Cardiac septum (tissue), 1 donor: ENCODE measurements around the gene ATF7IP2. TPM values are rescaled to one million over a fixed set of nuclear protein-coding genes. Genes with fewer than 3 reads are reported as not detected.

Source experiments
- DNase-seq: peaks from one replicate; pipeline ENCODE4 v3.0.0-alpha.2; 2020; ENCODE audit warnings: low spot score
- intact Hi-C: fragments of 100-400 bp; cut with DNase I; formaldehyde crosslinking; loops from one replicate; pipeline ENCODE4 v1.14.0; 2022
- total RNA-seq: library from RNA; stranded (reverse); fragmentation: NEBNext Ultra II Directional; extraction: Animal tissue kit (Norgen Biotek cat#: 25700); gene quantifications from one replicate; pipeline ENCODE4 v1.2.1, GENCODE V29; 2021
- donor health status: DM: no; HTN: no; CAD: no.

ATF7IP2 gene
- total RNA-seq, 1 donor from 2014 or later: 42.3 TPM

GRCh38 chr16:10528635-10529034 is 142.8 kb downstream of the ATF7IP2 start:
- no peak for DNase-seq
- intact Hi-C loops: loop anchor here (10.0 kb wide), 1 partner anchor 296 kb away; no protein-coding TSS in a partner anchor

- no peak for DNase-seq
- intact Hi-C loops: loop anchor here (10.0 kb wide), 1 partner anchor 295 kb away; no protein-coding TSS in a partner anchor
These were observed 144.2 kb downstream of the ATF7IP2 start for GRCh38 chr16:10529895-10530669.

- intact Hi-C loops: no loop called here
These were observed 144.8 kb downstream of the ATF7IP2 start for GRCh38 chr16:10530685-10531084.

GRCh38 chr16:10531582-10531981 is 145.7 kb downstream of the ATF7IP2 start:
- DNase-seq: no peak
- intact Hi-C loops: no loop called here

More at GRCh38 chr16:10530685-10531084, 144.8 kb downstream of the ATF7IP2 start:
- DNase-seq: no peak

Other genes with a start within 250 kb of the ATF7IP2 start
- 1.1 TPM for gene GRIN2A, start 203.6 kb upstream of the ATF7IP2 start, total RNA-seq
- 51.1 TPM for gene EMP2, start 194.5 kb downstream of the ATF7IP2 start, total RNA-seq